Heart right ventricle (tissue), 16 donors: ENCODE measurements around the gene SHC1. TPM values are rescaled to one million over a fixed set of nuclear protein-coding genes. Genes with fewer than 3 reads are reported as not detected.
A peak's percentile ranks its signal among the peaks of the same experiment; 100 is the strongest.

Source experiments
- ATAC-seq, 8 donors: fragments of 200-7000 bp; cut with Tn5 transposase; one replicate each; pipeline ENCODE4 v1.9.1; 2020; ENCODE audit warnings: mild to moderate bottlenecking in 8 of 8, moderate library complexity in 8 of 8, moderate number of reproducible peaks in 1 of 8
- DNase-seq, 2 donors: peaks; one replicate each; pipeline ENCODE4 v3.0.0-alpha.2; 2020
- H3K27ac ChIP-seq, 10 donors: fragments of 200-600 bp; sonication (generic) in 2 of 10; one replicate each; pipeline versions ENCODE4 v1.5.0 to v1.8.0; 2020 to 2022; ENCODE audit warnings: mild to moderate bottlenecking in 3 of 10
- H3K27me3 ChIP-seq, 7 donors: fragments of 200-600 bp; one replicate each; pipeline ENCODE4 v1.8.0; 2021 to 2022; ENCODE audit warnings: mild to moderate bottlenecking in 2 of 7
- H3K36me3 ChIP-seq, 9 donors: fragments of 200-600 bp; sonication (generic) in 1 of 9; one replicate each; pipeline versions ENCODE4 v1.5.0 to v1.8.0; 2020 to 2022; ENCODE audit warnings: mild to moderate bottlenecking in 2 of 9
- H3K4me1 ChIP-seq, 9 donors: fragments of 200-600 bp; sonication (generic) in 1 of 9; one replicate each; pipeline versions ENCODE4 v1.5.0 to v1.8.0; 2020 to 2022; ENCODE audit warnings: mild to moderate bottlenecking in 4 of 9
- H3K4me3 ChIP-seq, 10 donors: fragments of 200-600 bp; sonication (generic) in 2 of 10; one replicate each; pipeline versions ENCODE4 v1.5.0 to v1.8.0; 2020 to 2022; ENCODE audit warnings: mild to moderate bottlenecking in 7 of 10, moderate library complexity in 2 of 10
- H3K9me3 ChIP-seq, 11 donors: fragments of 200-600 bp in 10 of 11; sonication (generic) in 2 of 11; one replicate each; pipeline versions ENCODE4 v1.5.0 to v1.8.0; 2013 to 2022; ENCODE audit warnings: mild to moderate bottlenecking in 2 of 11, control low read depth in 1 of 11, moderate library complexity in 1 of 11
- WGBS, 2 donors: extraction: QIAGEN DNeasy Blood & Tissue Kit; methylation state at CpG; one replicate each; pipeline ENCODE4 v1.1.7; 2013; ENCODE audit warnings: inconsistent platforms in 1 of 2; 5-methylcytosine and 5-hydroxymethylcytosine counted together
- intact Hi-C, 10 donors: fragments of 100-400 bp; cut with DNase I; formaldehyde crosslinking; loops; one replicate each; pipeline versions ENCODE4 v1.11.1 to v1.14.2; 2022
- polyA plus RNA-seq, 2 donors: library from polyadenylated mRNA; stranded (reverse); fragments of 200-250 nt; gene quantifications; one replicate each; pipeline ENCODE4 v1.2.3, GENCODE V29; 2013
- total RNA-seq, 10 donors: library from RNA; stranded (reverse); fragmentation: NEBNext Ultra II Directional in 3 of 10; extraction: Animal tissue kit (Norgen Biotek cat#: 25700) in 3 of 10; gene quantifications; one replicate each; pipeline versions ENCODE4 v1.2.1 to v1.2.4, GENCODE V29; 2021 to 2023
- TF ChIP-seq, protein P1 (sequence below), 9 donors: fragments of 200-600 bp; sonication (generic) in 2 of 9; IDR thresholded peaks; one replicate each; pipeline versions ENCODE4 v1.5.0 to v1.8.0; 2021 to 2022; ENCODE audit warnings: antibody characterized with exemption in 9 of 9, mild to moderate bottlenecking in 5 of 9, moderate library complexity in 1 of 9
- donor health status: Arrhythmogenic right ventricular cardiomyopathy.
- donor health status: ischemic (EF 13 %, LVEDD 7.1; RV severe dilation, severe dysfunction).
- donor health status: healthy with polysubstance abuse.
- donor health status: DM: no; HTN: yes; CAD: no.
- donor health status: DM: no; HTN: no; CAD: no.
- donor health status: ischemic (EF 25% LVEDD 6.9; RV normal size, moderate dysfunction).
- donor health status: ischemic (EF 25% LVEDD 5.7; RV mildly dilated, moderate dysfunction).
- donor health status: healthy.
- donor health status: DM: yes; HTN: yes; CAD: no.
- donor health status: Ischemic cardiomyopathy.
- donor health status: ischemic (EF 35%, LVEDD 5.7; RV mildly dilated, moderate dysfunction).
- donor health status: nonischemic (EF 11% LVEDD 7.7; RV severe dilation, severe dysfunction).
- donor health status: DM: yes; HTN: yes; CAD: no.
- donor health status: PGD.
- donor health status: ischemic (EF 29% LVEDD 5.4; RV normal size, mild dysfunction).
- donor health status: nonischemic (EF 23%, LVEDD 6.1; RV moderate dilation, normal function).

SHC1 gene
- total and polyA plus RNA-seq, 12 donors, result 35.6 to 95.7 (median 57.7) TPM

DNA sequence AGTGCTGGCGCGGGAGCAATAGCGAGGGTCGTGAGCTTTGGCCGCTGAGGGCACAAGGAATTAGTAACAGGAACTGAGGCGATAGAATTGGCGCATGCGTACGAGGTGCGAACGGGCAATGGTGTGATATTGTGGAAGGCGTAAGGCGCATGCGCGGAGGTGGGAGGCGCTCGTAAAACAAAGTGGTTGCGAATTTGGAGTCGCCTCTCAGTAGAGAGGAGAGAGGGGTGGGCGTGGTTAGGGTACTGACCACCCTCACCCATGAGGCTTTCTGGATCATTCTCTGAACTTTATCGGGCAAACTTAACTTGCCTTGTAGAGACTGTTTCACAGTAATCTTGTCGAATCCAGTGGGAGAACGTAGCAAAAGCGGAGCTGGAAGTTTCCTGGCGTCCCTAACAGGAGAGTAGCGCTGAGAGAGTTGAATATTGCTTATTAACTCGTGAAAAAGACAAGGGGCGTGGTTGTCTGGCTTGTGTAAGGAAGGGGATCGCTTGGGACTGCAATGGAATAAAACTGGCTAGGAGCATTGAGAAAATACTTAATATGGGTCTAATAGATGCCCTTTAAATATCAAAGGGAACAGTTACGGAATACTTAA is 4.4 kb upstream of the SHC1 start:
- Histone ChIP-seq H3K36me3 (peaks cover 0 to 17% (median 4%) of the 10 kb centered on the region in 9 donors), H3K27me3 (no peaks in the 10 kb centered on the region), H3K9me3 (no peaks in the 10 kb centered on the region), H3K4me1 (peaks cover 23 to 58% (median 43%) of the 10 kb centered on the region in 9 donors), H3K27ac (peak overlapping the region; percentile 71 to 100 (median 96)), H3K4me3 (peak overlapping the region; percentile 41 to 89 (median 66))
- TF ChIP-seq, protein P1, sequence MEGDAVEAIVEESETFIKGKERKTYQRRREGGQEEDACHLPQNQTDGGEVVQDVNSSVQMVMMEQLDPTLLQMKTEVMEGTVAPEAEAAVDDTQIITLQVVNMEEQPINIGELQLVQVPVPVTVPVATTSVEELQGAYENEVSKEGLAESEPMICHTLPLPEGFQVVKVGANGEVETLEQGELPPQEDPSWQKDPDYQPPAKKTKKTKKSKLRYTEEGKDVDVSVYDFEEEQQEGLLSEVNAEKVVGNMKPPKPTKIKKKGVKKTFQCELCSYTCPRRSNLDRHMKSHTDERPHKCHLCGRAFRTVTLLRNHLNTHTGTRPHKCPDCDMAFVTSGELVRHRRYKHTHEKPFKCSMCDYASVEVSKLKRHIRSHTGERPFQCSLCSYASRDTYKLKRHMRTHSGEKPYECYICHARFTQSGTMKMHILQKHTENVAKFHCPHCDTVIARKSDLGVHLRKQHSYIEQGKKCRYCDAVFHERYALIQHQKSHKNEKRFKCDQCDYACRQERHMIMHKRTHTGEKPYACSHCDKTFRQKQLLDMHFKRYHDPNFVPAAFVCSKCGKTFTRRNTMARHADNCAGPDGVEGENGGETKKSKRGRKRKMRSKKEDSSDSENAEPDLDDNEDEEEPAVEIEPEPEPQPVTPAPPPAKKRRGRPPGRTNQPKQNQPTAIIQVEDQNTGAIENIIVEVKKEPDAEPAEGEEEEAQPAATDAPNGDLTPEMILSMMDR (IDR thresholded peaks at IDR 0.05), result no peak
- ATAC-seq, result peak; percentile 50 to 74 (median 69)
- DNase-seq, result peak; percentile 93 to 96
- WGBS, 2 donors, result 0% methylated on average over 30 of the region's 30 CpGs
- intact Hi-C loops, result loop anchor here in 6 of 10 donors (1.0 to 10.0 kb wide), 6 partner anchors 8 to 87 kb away; partner anchors contain the start of genes ADAM15 (in 2 of the 6), EFNA4 (in 2 of the 6) and FLAD1 (in 1 of the 6)

DNA sequence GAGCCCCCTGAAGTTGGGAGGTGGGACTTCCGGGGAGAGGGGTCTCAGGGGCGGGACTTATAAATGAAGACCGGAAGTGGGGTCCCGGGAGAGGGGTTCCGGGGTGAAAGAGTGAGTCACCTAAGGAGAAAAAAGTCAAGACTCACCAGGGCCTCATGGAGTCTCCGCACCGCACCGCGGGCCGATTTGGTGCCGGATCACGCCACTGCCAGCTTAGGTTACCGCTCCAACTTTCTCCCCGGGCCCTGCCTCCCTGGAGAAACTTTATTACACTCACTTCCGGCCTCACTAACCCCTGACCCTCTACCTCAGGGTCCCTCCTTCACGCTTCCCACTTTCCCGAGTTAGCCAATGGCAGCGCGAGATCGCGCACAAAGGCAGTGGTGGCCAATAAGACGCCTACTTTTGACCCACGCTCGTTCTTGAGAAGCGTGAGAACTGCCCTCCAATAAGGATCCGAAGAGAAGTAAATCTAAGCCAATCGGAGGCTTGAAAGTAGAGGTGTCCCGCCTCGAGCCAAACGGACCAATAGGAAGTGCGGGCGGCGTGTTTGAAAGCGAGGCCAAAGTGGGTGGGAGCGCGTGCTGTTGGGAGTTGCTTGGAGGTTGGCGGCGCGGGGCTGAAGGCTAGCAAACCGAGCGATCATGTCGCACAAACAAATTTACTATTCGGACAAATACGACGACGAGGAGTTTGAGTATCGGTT is 3.7 kb upstream of the SHC1 start, which contains the start of gene CKS1B:
CKS1B (plus strand) TSS at position 580 of the 706 bp plus-strand sequence; CDS start at position 645, 65 bp downstream.
- TF ChIP-seq, protein P1 (IDR thresholded peaks at IDR 0.05), result peak in 1 of 9 donors; percentile 18
- H3K36me3 ChIP-seq, result peaks cover 0 to 11% (median 4%) of the 10 kb centered on the region in 9 donors
- ATAC-seq (peak; percentile 82 to 92 (median 89)), DNase-seq (peak; percentile 95 to 98)
- peak within 1 kb of the TSS; percentile 41 to 89 (median 66) for H3K4me3 ChIP-seq
- intact Hi-C loops, result loop anchor here in 6 of 10 donors (2.0 to 10.0 kb wide), 5 partner anchors 27 to 88 kb away; partner anchors contain the start of genes ADAM15 (in 2 of the 6) and EFNA4 (in 2 of the 6)
- WGBS, 2 donors, result 0% methylated on average over 47 of the region's 47 CpGs
- H3K9me3 ChIP-seq, result no peaks in the 10 kb centered on the region
- peaks cover 25 to 64% (median 50%) of the 10 kb centered on the region in 9 donors for H3K4me1 ChIP-seq
- no peaks in the 10 kb centered on the region for H3K27me3 ChIP-seq
- H3K27ac ChIP-seq, result peak within 1 kb of the TSS; percentile 90 to 100 (median 96)

GRCh38 chr1:154973344-154974101 is 3.0 kb upstream of the SHC1 start:
- intact Hi-C loops, result loop anchor here in 6 of 10 donors (2.0 to 10.0 kb wide), 5 partner anchors 27 to 89 kb away; partner anchors contain the start of genes ADAM15 (in 2 of the 6) and EFNA4 (in 2 of the 6)
- WGBS, 2 donors, result 3 to 5% methylated on average over 34 to 37 of the region's 37 CpGs
- ATAC-seq, result peak; percentile 35 to 71 (median 58)
- Histone ChIP-seq H3K36me3 (peaks cover 0 to 14% (median 7%) of the 10 kb centered on the region in 9 donors), H3K27me3 (no peaks in the 10 kb centered on the region), H3K4me3 (peak overlapping the region; percentile 36 to 89 (median 66)), H3K4me1 (peaks cover 25 to 71% (median 57%) of the 10 kb centered on the region in 9 donors), H3K9me3 (no peaks in the 10 kb centered on the region), H3K27ac (peak overlapping the region; percentile 90 to 100 (median 96))
- TF ChIP-seq, protein P1 (IDR thresholded peaks at IDR 0.05), result peak in 5 of 9 donors; percentile 9 to 46 (median 44)
- peak; percentile 95 to 98 for DNase-seq
